BE2C (cell line): ENCODE data around the gene CORIN.

Source experiments
- DNase-seq: peaks from one replicate; pipeline ENCODE4 v3.0.0-alpha.2; 2020
- H3K27me3 ChIP-seq: fragments of 250-450 bp; sonication (Bioruptor Pico); 2 replicates; pipeline ENCODE4 v1.5.1; 2020; ENCODE audit warnings: mild to moderate bottlenecking
- H3K36me3 ChIP-seq: fragments of 250-450 bp; sonication (Bioruptor Pico); 2 replicates; pipeline ENCODE4 v1.5.1; 2020; ENCODE audit warnings: mild to moderate bottlenecking
- H3K4me1 ChIP-seq: fragments of 250-450 bp; sonication (Bioruptor Pico); 2 replicates; pipeline ENCODE4 v1.5.1; 2020
- H3K4me3 ChIP-seq: 2 replicates; pipeline ENCODE4 v1.5.1; 2011; ENCODE audit warnings: low read depth, low read length
- H3K9me3 ChIP-seq: fragments of 250-450 bp; sonication (Bioruptor Pico); 2 replicates; pipeline ENCODE4 v1.5.1; 2020
- CTCF ChIP-seq: IDR thresholded peaks from 2 replicates; pipeline ENCODE4 v1.5.1; 2012; ENCODE audit warnings: mild to moderate bottlenecking, low read depth, low read length

CORIN gene

GRCh38 chr4:47590325-47590724 lies 247.5 kb downstream of the CORIN start:
- Histone ChIP-seq H3K4me3 (no peak overlapping the region), H3K9me3 (no peaks in the 10 kb centered on the region), H3K36me3 (peaks cover 11% of the 10 kb centered on the region), H3K4me1 (peaks cover 5% of the 10 kb centered on the region; the same call in 1 of the 2 replicates), H3K27me3 (no peaks in the 10 kb centered on the region; the same call in 1 of the 2 replicates)
- DNase-seq, result no peak
- no peak for TF ChIP-seq CTCF

GRCh38 chr4:47579235-47579634 lies 258.6 kb downstream of the CORIN start:
- no peak for DNase-seq
- H3K36me3 ChIP-seq, result no peaks in the 10 kb centered on the region; the same call in 1 of the 2 replicates
- H3K4me3 ChIP-seq, result no peak overlapping the region
- H3K9me3 ChIP-seq, result no peaks in the 10 kb centered on the region
- no peaks in the 10 kb centered on the region for H3K27me3 ChIP-seq
- H3K4me1 ChIP-seq, result no peaks in the 10 kb centered on the region
- TF ChIP-seq CTCF, result no peak

GRCh38 chr4:47577779-47578553 lies 259.9 kb downstream of the CORIN start:
- Histone ChIP-seq H3K4me3 (no peak overlapping the region), H3K4me1 (no peaks in the 10 kb centered on the region), H3K36me3 (no peaks in the 10 kb centered on the region; the same call in 1 of the 2 replicates), H3K9me3 (no peaks in the 10 kb centered on the region), H3K27me3 (no peaks in the 10 kb centered on the region)
- TF ChIP-seq CTCF, result no peak
- DNase-seq, result no peak

GRCh38 chr4:47572981-47573380 lies 264.9 kb downstream of the CORIN start:
- no peak for TF ChIP-seq CTCF
- Histone ChIP-seq H3K27me3 (no peaks in the 10 kb centered on the region), H3K4me1 (no peaks in the 10 kb centered on the region), H3K4me3 (no peak overlapping the region), H3K36me3 (peaks cover 4% of the 10 kb centered on the region; the same call in 1 of the 2 replicates), H3K9me3 (no peaks in the 10 kb centered on the region)
- DNase-seq, result no peak

- Histone ChIP-seq H3K4me3 (no peak overlapping the region), H3K27me3 (no peaks in the 10 kb centered on the region), H3K4me1 (no peaks in the 10 kb centered on the region), H3K36me3 (peaks cover 4% of the 10 kb centered on the region; the same call in 1 of the 2 replicates), H3K9me3 (no peaks in the 10 kb centered on the region)
- TF ChIP-seq CTCF, result no peak
- no peak for DNase-seq
Measured at GRCh38 chr4:47570816-47571215, 267.1 kb downstream of the CORIN start.

- H3K4me1 ChIP-seq, result peaks cover 8% of the 10 kb centered on the region; the same call in 1 of the 2 replicates
- no peaks in the 10 kb centered on the region for H3K9me3 ChIP-seq
- TF ChIP-seq CTCF, result no peak
- no peak overlapping the region for H3K4me3 ChIP-seq
- H3K36me3 ChIP-seq, result peaks cover 4% of the 10 kb centered on the region; the same call in 1 of the 2 replicates
- H3K27me3 ChIP-seq, result no peaks in the 10 kb centered on the region
- DNase-seq, result no peak
Measured at GRCh38 chr4:47567511-47567910, 270.4 kb downstream of the CORIN start.
